ENCODE data around the gene GCHFR. TPM values are rescaled to one million over a fixed set of nuclear protein-coding genes. Genes with fewer than 3 reads are reported as not detected.

The GCHFR gene
- total RNA-seq, 1 experiment from 2014 or later, result 1.5 TPM

DNA sequence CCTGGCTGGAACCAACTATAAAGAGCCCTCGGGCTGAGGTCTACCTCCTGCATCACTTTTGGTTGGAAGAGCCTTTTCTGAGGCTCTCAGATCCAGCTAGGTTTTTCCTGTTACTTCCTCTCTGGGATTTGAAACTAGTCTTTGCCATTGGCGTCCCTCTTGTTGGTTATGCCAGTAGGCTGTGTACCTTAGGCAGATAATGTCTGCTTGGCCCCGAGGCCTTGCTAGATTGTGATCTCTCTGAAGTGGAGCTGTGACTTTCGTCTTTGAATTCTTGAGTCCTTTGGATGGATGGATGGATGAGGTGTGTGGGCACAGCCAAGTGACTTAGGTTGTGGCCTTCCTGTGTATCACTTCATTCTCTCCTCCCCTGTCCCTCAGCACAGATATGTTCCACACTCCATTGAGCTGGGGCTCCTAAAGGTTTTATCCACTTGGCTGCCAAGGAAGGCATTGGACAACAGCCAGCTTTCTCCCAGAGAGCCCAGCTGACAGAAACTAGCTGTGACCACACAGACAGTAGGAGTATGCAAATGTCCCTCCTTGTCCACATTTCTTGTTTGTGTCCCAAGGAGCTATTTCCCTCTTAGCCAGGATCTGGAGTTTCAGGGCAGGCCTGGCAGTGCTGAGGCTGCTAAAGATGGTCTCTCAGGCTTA, 51.3 kb downstream of the GCHFR start:
- DNase-seq (ENCODE audit: low read depth, low spot score) (no peak), ATAC-seq (no peak)
- no peaks in the 10 kb centered on the region for H3K27me3 ChIP-seq (ENCODE audit: insufficient read depth, low read length)
- ChIA-PET POLR2A (interaction anchor here (0.9 to 1.2 kb wide), 2 partner anchors 8 to 79 kb away, joined by 3 read pairs; partner anchors contain the start of genes VPS18 and ZFYVE19), RAD21 (ENCODE audit: low non-redundant PET in 1 of 2, low total read pairs in 2 of 2, uncharacterized antibody in 2 of 2, unreplicated experiment in 2 of 2) (no interaction called here), CTCF (no interaction called here)
- H3K4me3 ChIP-seq (replicated peaks in 1 of 2; ENCODE audit: low read depth in 1 of 2, low read length in 2 of 2), result no peak overlapping the region
- no peaks in the 10 kb centered on the region for H3K79me2 ChIP-seq (ENCODE audit: insufficient read depth, low read length)
- no peak overlapping the region for H3K27ac ChIP-seq (ENCODE audit: low read depth, low read length)
- no TSS peak for BruUV-seq (replicated peaks)
- H2AFZ ChIP-seq (ENCODE audit: low read depth, low read length, poor library complexity, severe bottlenecking), result no peak overlapping the region
- H3K4me2 ChIP-seq (ENCODE audit: low read length), result no peak overlapping the region
- H3K36me3 ChIP-seq (ENCODE audit: control insufficient read depth in 1 of 2, insufficient read depth in 2 of 2, low read length in 2 of 2), result no peaks in the 10 kb centered on the region; a peak in 2 of 4 replicates
- intact Hi-C loops (cut with micrococcal nuclease), result no loop called here
- H3K9me3 ChIP-seq (ENCODE audit: control insufficient read depth in 1 of 2, insufficient read depth in 1 of 2, low read depth in 1 of 2, low read length in 2 of 2), result no peaks in the 10 kb centered on the region
- H4K20me1 ChIP-seq (ENCODE audit: insufficient read depth), result no peaks in the 10 kb centered on the region
- TF ChIP-seq, protein P1, sequence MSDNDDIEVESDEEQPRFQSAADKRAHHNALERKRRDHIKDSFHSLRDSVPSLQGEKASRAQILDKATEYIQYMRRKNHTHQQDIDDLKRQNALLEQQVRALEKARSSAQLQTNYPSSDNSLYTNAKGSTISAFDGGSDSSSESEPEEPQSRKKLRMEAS (IDR thresholded peaks at IDR 0.05), result no peak
- no peak for TF ChIP-seq CBX3 (IDR thresholded peaks at IDR 0.05; ENCODE audit: low read depth)
- TF ChIP-seq SRF (IDR thresholded peaks at IDR 0.05; ENCODE audit: low read depth), result no peak
- no peak for TF ChIP-seq SP1 (IDR thresholded peaks at IDR 0.05; ENCODE audit: low read depth)
- TF ChIP-seq, protein P2, sequence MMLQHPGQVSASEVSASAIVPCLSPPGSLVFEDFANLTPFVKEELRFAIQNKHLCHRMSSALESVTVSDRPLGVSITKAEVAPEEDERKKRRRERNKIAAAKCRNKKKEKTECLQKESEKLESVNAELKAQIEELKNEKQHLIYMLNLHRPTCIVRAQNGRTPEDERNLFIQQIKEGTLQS (IDR thresholded peaks at IDR 0.05), result no peak
- no peak for TF ChIP-seq EGR1 (IDR thresholded peaks at IDR 0.05; ENCODE audit: low read depth)
- no peak for TF ChIP-seq FOSL1 (IDR thresholded peaks at IDR 0.05; ENCODE audit: low read depth)
- no peak for TF ChIP-seq YY1 (IDR thresholded peaks at IDR 0.05; ENCODE audit: extremely low read depth, insufficient replicate concordance, low read depth, low read length)
- no peak for TF ChIP-seq ZNF274 (IDR thresholded peaks at IDR 0.05; ENCODE audit: low read depth, low read length)
- no peak for TF ChIP-seq SIN3A (IDR thresholded peaks at IDR 0.05; ENCODE audit: low read depth)
- TF ChIP-seq RAD21 (IDR thresholded peaks at IDR 0.05; ENCODE audit: low read depth), result no peak
- no peak for TF ChIP-seq EZH2phosphoT487 (IDR thresholded peaks at IDR 0.05; ENCODE audit: borderline replicate concordance)
- no peak overlapping the region for H3K9ac ChIP-seq (ENCODE audit: low read length)
- no peaks in the 10 kb centered on the region for H3K4me1 ChIP-seq (ENCODE audit: control insufficient read depth in 1 of 2, insufficient read depth in 2 of 2, low read length in 2 of 2)
- H3K9me2 ChIP-seq (ENCODE audit: insufficient read depth), result no peaks in the 10 kb centered on the region

Other genes starting within 250 kb of the GCHFR start
- 18.6 TPM for gene CCDC32, start 199.0 kb upstream of the GCHFR start, total RNA-seq (2021; ENCODE audit: unreplicated experiment)
- gene RPUSD2, start 194.8 kb upstream of the GCHFR start, total RNA-seq (2021; ENCODE audit: unreplicated experiment), result 22.5 TPM
- gene KNL1, start 169.8 kb upstream of the GCHFR start, total RNA-seq (2021; ENCODE audit: unreplicated experiment), result 30.6 TPM
- gene RAD51, start 68.9 kb upstream of the GCHFR start, total RNA-seq (2021; ENCODE audit: unreplicated experiment), result 20.9 TPM
- 21.5 TPM for gene RMDN3, start 8.8 kb upstream of the GCHFR start, total RNA-seq (2021; ENCODE audit: unreplicated experiment)
- 0.10 TPM for gene C15orf62, start 5.9 kb downstream of the GCHFR start, total RNA-seq (2021; ENCODE audit: unreplicated experiment)
- 29.1 TPM for gene ZFYVE19, start 43.0 kb downstream of the GCHFR start, total RNA-seq (2021; ENCODE audit: unreplicated experiment)
- 36.1 TPM for gene DNAJC17, start 43.4 kb downstream of the GCHFR start, total RNA-seq (2021; ENCODE audit: unreplicated experiment)
- not detected for gene PPP1R14D, start 64.6 kb downstream of the GCHFR start, total RNA-seq (2021; ENCODE audit: unreplicated experiment)
- 123 TPM for gene SPINT1, start 80.0 kb downstream of the GCHFR start, total RNA-seq (2021; ENCODE audit: unreplicated experiment)
- 6.0 TPM for gene RHOV, start 110.2 kb downstream of the GCHFR start, total RNA-seq (2021; ENCODE audit: unreplicated experiment)
- 16.9 TPM for gene VPS18, start 130.4 kb downstream of the GCHFR start, total RNA-seq (2021; ENCODE audit: unreplicated experiment)
- 1.5 TPM for gene DLL4, start 165.3 kb downstream of the GCHFR start, total RNA-seq (2021; ENCODE audit: unreplicated experiment)
- 58.9 TPM for gene CHAC1, start 189.4 kb downstream of the GCHFR start, total RNA-seq (2021; ENCODE audit: unreplicated experiment)

Measured in HCT116 (cell line).